AG04449 (cell line): ENCODE data around the gene ASXL2.
A peak's percentile ranks its signal among the peaks of the same experiment; 100 is the strongest.
"Not testable (repeated sequence)": the region's sequence is repeated elsewhere in the genome, so short reads cannot be mapped to it uniquely, and the experiment has no call there.

ENCODE experiments used
- CTCF ChIA-PET: fragments of 350-600 bp; formaldehyde crosslinking; extraction: SDS; loops from one replicate; lab custom pipeline; 2021; ENCODE audit warnings: antibody characterized with exemption; lab: Yijun Ruan, JAX
- POLR2A ChIA-PET: fragments of 400-600, 350-600 bp; formaldehyde crosslinking; extraction: SDS; loops from one replicate; lab custom pipeline; 2020; ENCODE audit warnings: antibody characterized with exemption, inconsistent platforms; lab: Yijun Ruan, JAX
- DNase-seq: peaks from one replicate; pipeline ENCODE4 v3.0.0-alpha.2; 2010; ENCODE audit warnings: low read depth, low spot score
- H3K4me3 ChIP-seq: 2 replicates; pipeline ENCODE4 v1.5.1; 2011; ENCODE audit warnings: low read depth, mild to moderate bottlenecking, control low read depth, low read length
- TF ChIP-seq, protein P1 (sequence below): IDR thresholded peaks from one replicate; pipeline ENCODE4 v1.5.1; 2011; ENCODE audit warnings: mild to moderate bottlenecking, moderate library complexity, low read length, control low read depth, inconsistent platforms; ENCODE audit not compliant: insufficient read depth; ENCODE audit errors: missing control alignments

Gene ASXL2

DNA sequence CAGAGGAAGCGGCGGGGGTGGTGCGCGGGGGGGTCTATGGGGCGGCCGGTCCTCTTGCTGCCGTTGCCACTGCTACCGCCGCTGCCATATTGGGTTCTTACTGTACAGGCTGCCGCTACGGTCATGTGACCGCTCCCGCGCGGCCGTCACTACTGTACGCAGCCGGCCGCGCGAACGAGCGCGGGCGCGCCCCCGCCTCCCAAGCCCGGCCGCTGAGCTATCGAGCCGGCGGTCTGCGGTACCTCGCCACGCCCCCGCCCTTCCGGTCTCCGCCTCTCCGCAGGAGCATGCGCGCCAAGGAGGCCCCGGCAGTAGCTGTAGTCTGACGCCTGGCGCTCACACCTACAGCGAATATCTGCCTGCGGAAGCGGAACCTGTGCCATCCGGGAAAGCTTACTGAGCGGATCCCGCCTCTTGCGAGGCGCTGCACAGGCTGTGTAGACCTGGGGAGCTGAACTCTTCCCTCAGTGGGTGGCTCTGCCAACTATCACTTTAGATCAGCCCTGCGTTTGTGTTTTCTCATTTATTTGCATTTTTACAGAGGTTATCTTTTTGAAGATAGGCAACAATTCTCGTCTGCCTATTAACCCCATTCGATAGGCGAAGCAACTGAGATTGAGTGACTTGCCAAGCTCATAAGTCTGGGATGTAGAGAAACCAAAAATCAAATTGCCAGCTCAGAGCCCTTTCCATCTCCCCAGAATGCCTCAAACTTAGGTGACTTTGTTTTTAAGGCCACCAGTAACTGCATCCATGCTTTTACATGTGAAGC is at the start of gene ASXL2:
ASXL2 (minus strand) TSS at position 127 of the 772 bp plus-strand sequence. CDS start 265 bp downstream, outside the sequence.
- peak; percentile 64 for DNase-seq
- ChIA-PET POLR2A (interaction anchor here (0.6 to 1.3 kb wide), 7 partner anchors 9 to 467 kb away, joined by 3 to 5 read pairs (median 4); no protein-coding TSS in a partner anchor), CTCF (interaction anchor here (0.8 to 1.7 kb wide), 5 partner anchors 21 to 306 kb away, joined by 3 to 9 read pairs (median 5); no protein-coding TSS in a partner anchor)
- H3K4me3 ChIP-seq = peak within 1 kb of the TSS; percentile 93
- TF ChIP-seq, protein P1, sequence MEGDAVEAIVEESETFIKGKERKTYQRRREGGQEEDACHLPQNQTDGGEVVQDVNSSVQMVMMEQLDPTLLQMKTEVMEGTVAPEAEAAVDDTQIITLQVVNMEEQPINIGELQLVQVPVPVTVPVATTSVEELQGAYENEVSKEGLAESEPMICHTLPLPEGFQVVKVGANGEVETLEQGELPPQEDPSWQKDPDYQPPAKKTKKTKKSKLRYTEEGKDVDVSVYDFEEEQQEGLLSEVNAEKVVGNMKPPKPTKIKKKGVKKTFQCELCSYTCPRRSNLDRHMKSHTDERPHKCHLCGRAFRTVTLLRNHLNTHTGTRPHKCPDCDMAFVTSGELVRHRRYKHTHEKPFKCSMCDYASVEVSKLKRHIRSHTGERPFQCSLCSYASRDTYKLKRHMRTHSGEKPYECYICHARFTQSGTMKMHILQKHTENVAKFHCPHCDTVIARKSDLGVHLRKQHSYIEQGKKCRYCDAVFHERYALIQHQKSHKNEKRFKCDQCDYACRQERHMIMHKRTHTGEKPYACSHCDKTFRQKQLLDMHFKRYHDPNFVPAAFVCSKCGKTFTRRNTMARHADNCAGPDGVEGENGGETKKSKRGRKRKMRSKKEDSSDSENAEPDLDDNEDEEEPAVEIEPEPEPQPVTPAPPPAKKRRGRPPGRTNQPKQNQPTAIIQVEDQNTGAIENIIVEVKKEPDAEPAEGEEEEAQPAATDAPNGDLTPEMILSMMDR = no peak

DNA sequence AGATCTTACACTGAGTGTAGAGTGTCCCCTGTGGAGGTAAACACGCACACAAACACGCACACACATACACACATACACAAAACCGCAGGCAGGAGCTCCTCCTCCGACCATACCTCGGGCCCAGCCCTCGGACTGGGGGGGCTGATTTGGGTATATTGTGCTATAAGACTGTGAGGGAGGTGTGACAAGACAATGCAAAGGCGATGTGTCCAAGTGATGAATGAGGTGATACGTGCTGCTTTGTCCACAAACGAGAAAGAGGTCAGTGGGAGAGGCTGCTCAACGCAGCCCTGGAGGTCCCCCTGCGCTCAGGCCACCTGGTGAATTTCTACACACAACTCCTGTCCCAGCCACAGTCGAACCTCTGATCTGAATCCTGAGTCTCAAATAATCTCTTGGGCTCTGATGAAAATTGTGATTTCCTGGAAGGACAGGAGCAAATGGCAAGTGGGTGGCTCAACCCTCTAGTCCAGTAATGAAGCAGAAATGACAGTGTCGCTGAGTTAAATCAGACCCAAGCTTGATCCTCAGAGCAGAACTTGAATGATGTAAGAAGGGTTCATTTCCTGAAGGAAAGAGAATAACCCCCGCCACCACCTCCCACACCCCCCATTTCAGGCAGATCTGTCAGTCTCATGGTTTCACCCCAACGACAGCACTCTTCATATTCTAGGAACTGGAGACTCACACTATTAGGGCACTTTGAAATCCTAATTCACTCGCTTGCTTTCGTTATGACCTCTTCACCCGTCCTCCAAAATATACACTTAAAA is 48.9 kb upstream of the ASXL2 start:
- POLR2A ChIA-PET = no interaction called here
- CTCF ChIA-PET = no interaction called here
- TF ChIP-seq, protein P1 = no peak
- no peak overlapping the region for H3K4me3 ChIP-seq
- DNase-seq = no peak

DNA sequence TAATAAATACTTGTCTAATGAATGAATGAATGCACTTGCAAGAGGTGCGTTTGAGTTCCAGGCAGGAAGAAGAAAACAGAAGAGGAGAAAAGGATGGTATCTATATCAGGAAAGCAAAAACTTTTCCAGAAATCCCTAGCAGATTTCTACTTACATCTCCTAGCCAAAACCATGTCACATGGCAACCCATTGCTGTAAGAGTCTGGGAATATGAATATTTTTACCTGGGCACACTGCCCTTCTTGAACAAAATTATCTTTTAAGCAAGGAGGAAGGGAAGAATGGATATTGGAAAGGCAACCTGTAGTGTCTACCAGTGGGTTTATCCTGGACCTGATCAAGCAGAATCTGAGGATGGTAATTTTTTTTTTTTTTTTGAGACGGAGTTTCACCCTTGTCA is 44.2 kb upstream of the ASXL2 start:
- ChIA-PET CTCF (no interaction called here), POLR2A (no interaction called here)
- TF ChIP-seq, protein P1 = no peak
- H3K4me3 ChIP-seq = no peak overlapping the region
- no peak for DNase-seq

DNA sequence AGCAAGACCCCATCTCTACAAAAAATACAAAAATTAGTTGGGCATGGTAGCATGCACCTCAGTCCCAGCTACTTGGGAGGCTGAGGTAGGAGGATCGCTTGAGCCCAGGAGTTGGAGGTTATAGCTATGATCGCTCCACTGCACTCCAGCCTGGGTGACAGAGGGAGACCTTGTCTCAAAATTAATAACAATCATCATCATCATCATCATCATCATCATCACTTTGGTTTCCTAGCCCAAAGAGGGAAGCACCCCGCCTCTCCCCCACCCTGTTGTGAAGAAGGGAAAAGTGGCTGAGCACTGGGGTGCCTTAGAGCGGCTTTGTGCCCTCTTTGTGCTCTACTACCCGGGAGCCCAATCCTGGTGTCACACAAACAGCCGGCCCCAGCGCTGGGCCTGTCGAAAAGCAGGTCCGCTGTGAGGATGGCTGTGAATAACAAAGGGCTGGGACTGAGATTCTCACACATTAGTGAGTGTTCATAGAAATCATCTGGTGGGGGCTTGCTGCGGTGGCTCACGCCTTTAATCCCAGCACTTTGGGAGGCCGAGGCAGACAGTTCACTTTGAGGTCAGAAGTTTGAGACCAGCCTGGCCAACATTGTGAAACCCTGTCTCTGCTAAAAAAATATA is 42.6 kb upstream of the ASXL2 start:
- DNase-seq = no peak
- ChIA-PET CTCF (interaction anchor here (1.5 kb wide), 1 partner anchor 30 kb away, joined by 3 read pairs; no protein-coding TSS in a partner anchor), POLR2A (no interaction called here)
- TF ChIP-seq, protein P1 = no peak
- no peak overlapping the region for H3K4me3 ChIP-seq

DNA sequence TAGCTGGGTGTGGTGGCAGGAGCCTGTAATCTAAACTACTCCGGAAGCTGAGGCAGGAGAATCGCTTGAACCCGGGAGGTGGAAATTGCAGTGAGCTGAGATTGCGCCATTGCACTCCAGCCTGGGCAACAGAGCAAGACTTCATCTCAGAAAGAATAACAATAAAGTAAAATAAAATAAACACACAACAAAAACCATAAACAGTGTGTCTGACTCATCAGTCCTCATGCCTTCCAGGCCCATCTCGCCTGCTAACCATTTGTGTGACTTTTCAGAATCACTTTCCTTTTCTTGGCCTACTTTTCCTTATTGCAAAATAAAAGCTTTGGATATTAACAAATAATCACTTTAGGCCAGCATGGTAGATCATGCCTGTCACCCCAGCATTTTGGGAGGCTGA is 42.0 kb upstream of the ASXL2 start:
- TF ChIP-seq, protein P1 = no peak
- no peak overlapping the region for H3K4me3 ChIP-seq
- DNase-seq = no peak
- ChIA-PET CTCF (no interaction called here), POLR2A (no interaction called here)

DNA sequence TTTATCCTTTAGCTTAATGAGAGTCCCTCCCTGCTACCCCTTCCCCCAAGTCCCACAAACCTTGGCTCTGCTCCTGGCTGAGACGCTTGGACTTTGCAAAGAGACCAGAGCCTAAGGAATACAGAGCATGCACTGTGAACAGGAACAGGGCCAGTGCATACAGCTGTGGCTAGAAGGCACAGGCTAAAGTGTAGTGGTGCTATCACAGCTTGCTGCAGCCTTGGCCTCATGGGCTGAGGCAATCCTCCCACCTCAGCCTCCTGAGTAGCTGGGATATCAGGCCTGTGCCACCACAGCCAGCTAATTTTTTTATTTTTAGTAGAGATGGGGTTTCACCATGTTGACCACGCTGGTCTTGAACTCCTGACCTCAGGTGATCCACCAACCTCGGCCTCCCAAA is 39.5 kb upstream of the ASXL2 start:
- H3K4me3 ChIP-seq = no peak overlapping the region
- ChIA-PET CTCF (interaction anchor here (1.3 kb wide), 1 partner anchor 66 kb away, joined by 4 read pairs; no protein-coding TSS in a partner anchor), POLR2A (interaction anchor here (0.7 kb wide), 1 partner anchor 32 kb away, joined by 3 read pairs; no protein-coding TSS in a partner anchor)
- TF ChIP-seq, protein P1 = no peak
- no peak for DNase-seq

DNA sequence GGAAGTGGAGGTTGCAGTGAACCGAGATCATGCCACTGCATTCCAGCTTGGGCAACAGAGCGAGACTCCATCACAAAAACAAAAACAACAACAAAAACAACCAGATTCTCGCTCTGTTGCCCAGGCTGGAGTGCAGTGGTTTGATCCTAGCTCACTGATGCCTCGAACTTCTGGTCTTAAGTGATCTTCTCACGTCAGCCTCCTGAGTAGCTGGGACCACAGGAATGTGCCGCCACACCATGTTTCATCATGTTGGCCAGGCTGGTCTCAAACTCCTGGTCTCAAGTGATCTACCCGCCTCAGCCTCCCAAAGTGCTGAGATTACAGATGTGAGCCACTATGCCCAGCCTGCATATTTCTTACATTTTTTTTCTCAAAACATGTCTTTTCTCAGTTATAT is 39.1 kb upstream of the ASXL2 start:
- not testable (repeated sequence) for H3K4me3 ChIP-seq, DNase-seq
- ChIA-PET CTCF (interaction anchor here (1.3 kb wide), 1 partner anchor 65 kb away, joined by 4 read pairs; no protein-coding TSS in a partner anchor), POLR2A (interaction anchor here (0.7 to 1.1 kb wide), 2 partner anchors 9 to 31 kb away, joined by 3 read pairs; no protein-coding TSS in a partner anchor)

DNA sequence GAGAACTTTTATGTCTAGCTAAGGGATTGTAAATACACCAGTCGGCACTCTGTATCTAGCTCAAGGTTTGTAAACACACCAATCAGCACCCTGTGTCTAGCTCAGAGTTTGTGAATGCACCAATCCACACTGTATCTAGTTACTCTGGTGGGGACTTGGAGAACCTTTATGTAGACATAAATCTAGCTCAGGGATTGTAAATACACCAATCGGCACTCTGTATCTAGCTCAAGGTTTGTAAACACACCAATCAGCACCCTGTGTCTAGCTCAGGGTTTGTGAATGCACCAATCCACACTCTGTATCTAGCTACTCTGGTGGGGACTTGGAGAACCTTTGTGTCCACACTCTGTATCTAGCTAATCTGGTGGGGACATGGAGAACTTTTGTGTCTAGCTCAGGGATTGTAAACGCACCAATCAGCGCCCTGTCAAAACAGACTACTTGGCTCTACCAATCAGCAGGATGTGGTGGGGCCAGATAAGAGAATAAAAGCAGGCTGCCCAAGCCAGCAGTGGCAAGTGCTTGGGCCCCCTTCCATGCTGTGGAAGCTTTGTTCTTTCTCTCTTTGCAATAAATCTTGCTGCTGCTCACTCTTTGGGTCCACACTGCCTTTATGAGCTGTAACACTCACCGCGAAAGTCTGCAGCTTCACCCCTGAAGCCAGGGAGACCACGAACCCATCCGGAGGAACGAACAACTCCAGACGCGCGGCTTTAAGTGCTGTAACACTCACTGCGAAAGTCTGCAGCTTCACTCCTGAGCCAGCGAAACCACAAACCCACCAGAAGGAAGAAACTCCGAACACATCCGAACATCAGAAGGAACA is 37.9 kb upstream of the ASXL2 start:
- ChIA-PET CTCF (interaction anchor here (0.9 kb wide), 2 partner anchors 20 to 229 kb away, joined by 3 read pairs; no protein-coding TSS in a partner anchor), POLR2A (interaction anchor here (1.1 kb wide), 1 partner anchor 8 kb away, joined by 3 read pairs; no protein-coding TSS in a partner anchor)
- DNase-seq = not testable (repeated sequence)

More for the DNA sequence above, 37.9 kb upstream of the ASXL2 start:
- not testable (repeated sequence) for H3K4me3 ChIP-seq
